Esophagus muscularis mucosa (tissue), 4 donors: Measurements from ENCODE around the gene LPAR5. TPM values are rescaled to one million over a fixed set of nuclear protein-coding genes. Genes with fewer than 3 reads are reported as not detected.

ENCODE experiments used
- DNase-seq: peaks from one replicate; pipeline ENCODE4 v3.0.0-alpha.2; 2017; ENCODE audit errors: extremely low spot score
- H3K27ac ChIP-seq, 4 donors: fragments of 200-600 bp; sonication (generic); replicated peaks in 1 of 4; 1 replicate in 3 of 4; 2 replicates in 1 of 4; pipeline ENCODE4 v1.5.1; 2016 to 2019; ENCODE audit warnings: mild to moderate bottlenecking in 1 of 4
- H3K27me3 ChIP-seq, 4 donors: fragments of 200-600 bp; sonication (generic); one replicate each; pipeline versions ENCODE4 v1.5.1 to v1.6.0; 2016 to 2019
- H3K36me3 ChIP-seq, 4 donors: fragments of 200-600 bp; sonication (generic); one replicate each; pipeline ENCODE4 v1.5.1; 2016 to 2019
- H3K4me1 ChIP-seq, 4 donors: fragments of 200-600 bp; sonication (generic); one replicate each; pipeline ENCODE4 v1.5.1; 2016 to 2019
- H3K4me3 ChIP-seq, 4 donors: fragments of 200-600 bp; sonication (generic); 1 replicate in 2 of 4; 2 replicates in 2 of 4; pipeline ENCODE4 v1.5.1; 2016 to 2019; ENCODE audit warnings: mild to moderate bottlenecking in 4 of 4, moderate library complexity in 1 of 4
- H3K9me3 ChIP-seq, 4 donors: fragments of 200-600 bp; sonication (generic); 1 replicate in 3 of 4; 2 replicates in 1 of 4; pipeline ENCODE4 v1.5.1; 2016 to 2019
- CTCF ChIP-seq, 3 experiments: fragments of 200-600 bp in 2 of 3; fragments of 450-650 bp in 1 of 3; sonication (generic) in 2 of 3; IDR thresholded peaks; one replicate each; pipeline ENCODE4 v1.5.1; 2017 to 2019; ENCODE audit warnings: antibody characterized with exemption in 3 of 3, mild to moderate bottlenecking in 2 of 3, moderate library complexity in 1 of 3
- EP300 ChIP-seq: sonication (generic); formaldehyde crosslinking; IDR thresholded peaks from one replicate; pipeline ENCODE4 v1.6.1; 2017; ENCODE audit warnings: antibody characterized with exemption
- POLR2A ChIP-seq: fragments of 450-650 bp; IDR thresholded peaks from one replicate; pipeline ENCODE4 v1.6.1; 2017; ENCODE audit warnings: antibody characterized with exemption, moderate library complexity, mild to moderate bottlenecking, low read depth
- POLR2AphosphoS5 ChIP-seq, 2 donors: sonication (generic); formaldehyde crosslinking; IDR thresholded peaks; one replicate each; pipeline ENCODE4 v1.6.1; 2017; ENCODE audit warnings: antibody characterized with exemption in 2 of 2
- WGBS: methylation state at CpG from one replicate; pipeline ENCODE4 v1.1.5; 2018; 5-methylcytosine and 5-hydroxymethylcytosine counted together
- intact Hi-C: fragments of 100-400 bp; cut with DNase I; formaldehyde crosslinking; loops from one replicate; pipeline ENCODE4 v1.15.1; 2023
- total RNA-seq, 4 donors: library from RNA; depleted of rRNA; stranded (reverse); fragments of >200 nt; gene quantifications; one replicate each; pipeline versions ENCODE4 v1.1.0 to v1.2.1, GENCODE V29; 2016

Gene LPAR5
- total RNA-seq, 4 donors from 2014 or later = 1.7 to 2.5 (median 1.8) TPM

- 91% methylated on average over 4 of the region's 4 CpGs for WGBS
- intact Hi-C loops = no loop called here
- no peak for DNase-seq
- Histone ChIP-seq H3K36me3 (peaks cover 92 to 100% (median 96%) of the 10 kb centered on the region in 4 donors), H3K4me1 (no peaks in the 10 kb centered on the region), H3K27me3 (no peaks in the 10 kb centered on the region), H3K9me3 (no peaks in the 10 kb centered on the region), H3K4me3 (no peak overlapping the region), H3K27ac (no peak overlapping the region)
- no peak for TF ChIP-seq POLR2A
- TF ChIP-seq EP300 = no peak
- TF ChIP-seq CTCF (IDR thresholded peaks at IDR 0.05) = no peak
- TF ChIP-seq POLR2AphosphoS5 (IDR thresholded peaks at IDR 0.05) = no peak
These were observed 61.0 kb downstream of the LPAR5 start for GRCh38 chr12:6574576-6575295.

GRCh38 chr12:6573001-6573400 is 62.8 kb downstream of the LPAR5 start:
- H3K27me3 ChIP-seq = no peaks in the 10 kb centered on the region
- no peak for DNase-seq
- peaks cover 78 to 91% (median 85%) of the 10 kb centered on the region in 4 donors for H3K36me3 ChIP-seq
- intact Hi-C loops = no loop called here
- no peak for TF ChIP-seq EP300
- TF ChIP-seq POLR2A = no peak
- TF ChIP-seq POLR2AphosphoS5 (IDR thresholded peaks at IDR 0.05) = no peak
- TF ChIP-seq CTCF (IDR thresholded peaks at IDR 0.05) = no peak
- WGBS = 87% methylated on average over 8 of the region's 8 CpGs
- H3K9me3 ChIP-seq = no peaks in the 10 kb centered on the region
- peaks cover 6 to 11% (median 9%) of the 10 kb centered on the region in 4 donors for H3K4me1 ChIP-seq
- no peak overlapping the region for H3K4me3 ChIP-seq
- H3K27ac ChIP-seq = no peak overlapping the region

- WGBS = 50% methylated on average over 7 of the region's 7 CpGs
- Histone ChIP-seq H3K27me3 (no peaks in the 10 kb centered on the region), H3K4me3 (no peak overlapping the region), H3K36me3 (peaks cover 58 to 78% (median 70%) of the 10 kb centered on the region in 4 donors), H3K9me3 (no peaks in the 10 kb centered on the region), H3K4me1 (peaks cover 18 to 24% (median 20%) of the 10 kb centered on the region in 4 donors), H3K27ac (peak overlapping the region in 1 of 4 donors; percentile 93)
- intact Hi-C loops = no loop called here
- no peak for DNase-seq
- TF ChIP-seq EP300 (no peak), CTCF (IDR thresholded peaks at IDR 0.05) (peak in 2 of 3 experiments; percentile 17 to 43), POLR2AphosphoS5 (IDR thresholded peaks at IDR 0.05) (no peak), POLR2A (no peak)
These were observed 65.4 kb downstream of the LPAR5 start for GRCh38 chr12:6570264-6570887.

DNA sequence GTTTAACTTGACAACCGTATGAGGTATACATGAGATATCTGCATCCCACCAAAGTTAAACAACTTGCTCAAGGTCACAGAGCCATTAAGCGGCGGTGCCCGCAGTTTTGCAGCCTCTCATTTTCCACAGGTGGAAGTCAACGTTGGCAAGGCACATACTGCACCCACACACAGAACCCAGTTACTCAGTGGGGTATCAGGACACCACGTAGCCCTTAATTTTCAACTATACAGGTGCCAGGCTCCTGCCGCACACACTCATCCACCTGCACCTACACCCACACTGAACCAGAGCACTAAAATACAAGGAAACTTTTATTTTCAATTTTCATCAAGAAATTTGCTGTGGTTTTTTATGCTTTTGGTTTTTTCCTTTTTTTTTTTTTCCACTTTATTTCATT is 66.0 kb downstream of the LPAR5 start:
- TF ChIP-seq EP300 (no peak), POLR2AphosphoS5 (IDR thresholded peaks at IDR 0.05) (no peak), CTCF (IDR thresholded peaks at IDR 0.05) (no peak), POLR2A (no peak)
- peak overlapping the region in 1 of 4 donors; percentile 93 for H3K27ac ChIP-seq
- no peaks in the 10 kb centered on the region for H3K9me3 ChIP-seq
- 78% methylated on average over 7 of the region's 7 CpGs for WGBS
- no peak overlapping the region for H3K4me3 ChIP-seq
- peaks cover 58 to 77% (median 68%) of the 10 kb centered on the region in 4 donors for H3K36me3 ChIP-seq
- peaks cover 18 to 24% (median 20%) of the 10 kb centered on the region in 4 donors for H3K4me1 ChIP-seq
- H3K27me3 ChIP-seq = no peaks in the 10 kb centered on the region
- no peak for DNase-seq
- intact Hi-C loops = loop anchor here (5.0 kb wide), 1 partner anchor 33 kb away; no protein-coding TSS in a partner anchor
